Chondrocyte (in vitro differentiated cells): ENCODE results near the gene PIP4K2C. TPM values are rescaled to one million over a fixed set of nuclear protein-coding genes. Genes with fewer than 3 reads are reported as not detected.
A peak's percentile ranks its signal among the peaks of the same experiment; 100 is the strongest.

Source experiments
- DNase-seq: peaks from one replicate; pipeline ENCODE4 v3.0.0; 2021; ENCODE audit warnings: mixed read lengths, low spot score
- H3K27ac Mint-ChIP-seq: one replicate; pipeline ENCODE4 v1.8.0; 2021; ENCODE audit warnings: mild to moderate bottlenecking, moderate library complexity, mixed read lengths; ENCODE audit not compliant: unreplicated experiment
- H3K27me3 Mint-ChIP-seq: 2 replicates; pipeline ENCODE4 v1.8.0; 2021; ENCODE audit warnings: low read depth, mixed read lengths
- H3K36me3 Mint-ChIP-seq: 2 replicates; pipeline ENCODE4 v1.8.0; 2021; ENCODE audit warnings: low read depth, mixed read lengths
- H3K4me1 Mint-ChIP-seq: 2 replicates; pipeline ENCODE4 v1.8.0; 2021; ENCODE audit warnings: low read depth, mild to moderate bottlenecking, mixed read lengths
- H3K4me3 Mint-ChIP-seq: one replicate; pipeline ENCODE4 v1.8.0; 2021; ENCODE audit warnings: mild to moderate bottlenecking, moderate library complexity, mixed read lengths; ENCODE audit not compliant: unreplicated experiment
- H3K9me3 Mint-ChIP-seq: 2 replicates; pipeline ENCODE4 v1.8.0; 2021; ENCODE audit warnings: low read depth, mixed read lengths
- total RNA-seq: library from RNA; stranded (reverse); gene quantifications from 3 replicates; pipeline ENCODE4 v1.2.1, GENCODE V29; 2021
- TF ChIP-seq, protein P1 (sequence below): fragments of 200-600 bp; sonication (generic); IDR thresholded peaks from 2 replicates; pipeline ENCODE4 v1.5.0; 2021; ENCODE audit warnings: antibody characterized with exemption, mild to moderate bottlenecking, moderate library complexity

Gene PIP4K2C
- total RNA-seq, 1 donor from 2014 or later, result 33.1 TPM

DNA sequence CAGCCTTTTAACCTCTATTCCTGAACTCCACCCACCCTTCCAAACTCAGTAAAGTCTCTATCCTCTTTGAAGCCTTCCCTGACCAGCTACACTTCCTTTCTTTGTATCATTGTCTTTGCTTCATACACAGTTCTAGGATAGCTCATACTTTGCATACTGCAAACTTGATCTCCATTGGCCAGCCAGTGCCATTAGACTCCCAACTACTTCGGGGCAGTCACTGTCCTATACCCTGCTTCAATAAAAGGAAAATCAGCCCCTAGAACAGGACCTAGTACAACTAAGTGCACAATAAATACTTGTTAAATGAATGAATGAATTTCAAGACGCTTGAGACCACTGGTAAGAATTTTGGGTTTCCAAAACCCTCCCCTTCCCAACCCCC, 521 bp upstream of the PIP4K2C start:
- peaks cover 26% of the 10 kb centered on the region for H3K4me1 Mint-ChIP-seq
- peaks cover 4% of the 10 kb centered on the region for H3K36me3 Mint-ChIP-seq
- DNase-seq, result no peak
- H3K9me3 Mint-ChIP-seq, result no peaks in the 10 kb centered on the region
- no peak overlapping the region for H3K27ac Mint-ChIP-seq
- peak overlapping the region; percentile 92 for H3K4me3 Mint-ChIP-seq
- no peaks in the 10 kb centered on the region for H3K27me3 Mint-ChIP-seq
- TF ChIP-seq, protein P1, sequence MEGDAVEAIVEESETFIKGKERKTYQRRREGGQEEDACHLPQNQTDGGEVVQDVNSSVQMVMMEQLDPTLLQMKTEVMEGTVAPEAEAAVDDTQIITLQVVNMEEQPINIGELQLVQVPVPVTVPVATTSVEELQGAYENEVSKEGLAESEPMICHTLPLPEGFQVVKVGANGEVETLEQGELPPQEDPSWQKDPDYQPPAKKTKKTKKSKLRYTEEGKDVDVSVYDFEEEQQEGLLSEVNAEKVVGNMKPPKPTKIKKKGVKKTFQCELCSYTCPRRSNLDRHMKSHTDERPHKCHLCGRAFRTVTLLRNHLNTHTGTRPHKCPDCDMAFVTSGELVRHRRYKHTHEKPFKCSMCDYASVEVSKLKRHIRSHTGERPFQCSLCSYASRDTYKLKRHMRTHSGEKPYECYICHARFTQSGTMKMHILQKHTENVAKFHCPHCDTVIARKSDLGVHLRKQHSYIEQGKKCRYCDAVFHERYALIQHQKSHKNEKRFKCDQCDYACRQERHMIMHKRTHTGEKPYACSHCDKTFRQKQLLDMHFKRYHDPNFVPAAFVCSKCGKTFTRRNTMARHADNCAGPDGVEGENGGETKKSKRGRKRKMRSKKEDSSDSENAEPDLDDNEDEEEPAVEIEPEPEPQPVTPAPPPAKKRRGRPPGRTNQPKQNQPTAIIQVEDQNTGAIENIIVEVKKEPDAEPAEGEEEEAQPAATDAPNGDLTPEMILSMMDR, result no peak

DNA sequence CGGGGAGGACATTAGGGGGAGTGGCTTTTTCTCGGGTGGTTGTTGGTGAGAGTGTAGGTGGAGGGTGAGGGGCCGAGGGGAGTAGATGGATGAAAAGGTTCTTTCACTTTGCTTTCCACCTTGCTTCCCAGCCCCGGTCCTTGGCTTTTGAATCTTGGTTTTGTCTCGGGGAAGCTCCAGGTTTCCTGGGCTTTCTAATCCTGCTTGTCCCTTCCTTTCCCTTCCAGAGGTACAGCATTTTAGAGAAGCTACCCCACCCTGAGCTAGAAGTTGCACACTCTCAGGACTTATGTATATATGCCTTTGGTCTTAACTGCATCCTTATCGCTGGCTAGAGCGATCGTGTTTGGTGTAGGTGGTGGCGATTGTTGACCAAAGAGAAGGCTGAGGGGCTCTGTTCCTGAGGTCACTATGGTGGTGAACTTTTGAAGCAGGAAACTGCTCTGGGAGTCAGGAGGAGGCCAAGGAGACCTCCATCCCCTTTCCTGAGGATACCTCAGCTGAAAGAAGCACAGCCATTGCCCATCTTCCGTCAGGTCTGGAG, 862 bp downstream of the PIP4K2C start:
- Mint-ChIP-seq H3K36me3 (peaks cover 11% of the 10 kb centered on the region), H3K9me3 (no peaks in the 10 kb centered on the region), H3K4me1 (peaks cover 26% of the 10 kb centered on the region), H3K27me3 (no peaks in the 10 kb centered on the region), H3K27ac (no peak overlapping the region), H3K4me3 (peak overlapping the region; percentile 92)
- TF ChIP-seq, protein P1, result no peak
- no peak for DNase-seq

DNA sequence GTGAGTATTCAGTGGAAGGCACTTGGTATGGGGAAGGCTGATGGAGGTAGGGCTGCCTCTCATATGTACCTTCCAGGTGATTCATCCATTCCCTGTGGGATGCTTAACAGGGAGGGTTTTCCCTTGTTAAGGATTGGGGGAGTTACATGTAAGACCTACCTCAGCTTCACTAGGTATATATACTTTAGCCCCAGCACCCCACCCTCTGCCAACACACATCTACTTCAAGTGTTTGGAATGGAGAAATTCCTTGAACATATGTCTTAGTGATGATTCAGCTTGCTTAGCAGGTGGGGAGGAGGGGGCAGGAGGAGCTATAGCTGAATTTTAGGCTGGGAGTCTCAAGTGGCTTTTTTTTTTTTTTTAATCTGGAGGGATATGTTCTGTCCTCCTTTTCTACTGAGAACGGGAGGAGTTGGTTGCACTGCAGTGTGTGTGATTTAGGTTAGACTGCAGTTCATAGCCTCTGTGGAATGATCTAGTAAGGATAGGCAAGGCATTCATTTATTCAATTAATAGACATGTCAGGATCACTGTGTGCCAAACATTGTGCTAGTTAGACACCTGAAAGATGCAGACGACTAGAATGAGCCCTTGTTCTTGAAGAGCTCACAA, 1.7 kb downstream of the PIP4K2C start:
- Mint-ChIP-seq H3K4me1 (peaks cover 26% of the 10 kb centered on the region), H3K4me3 (peak overlapping the region; percentile 92), H3K27ac (no peak overlapping the region), H3K27me3 (no peaks in the 10 kb centered on the region), H3K36me3 (peaks cover 16% of the 10 kb centered on the region), H3K9me3 (no peaks in the 10 kb centered on the region)
- TF ChIP-seq, protein P1, result no peak
- no peak for DNase-seq

DNA sequence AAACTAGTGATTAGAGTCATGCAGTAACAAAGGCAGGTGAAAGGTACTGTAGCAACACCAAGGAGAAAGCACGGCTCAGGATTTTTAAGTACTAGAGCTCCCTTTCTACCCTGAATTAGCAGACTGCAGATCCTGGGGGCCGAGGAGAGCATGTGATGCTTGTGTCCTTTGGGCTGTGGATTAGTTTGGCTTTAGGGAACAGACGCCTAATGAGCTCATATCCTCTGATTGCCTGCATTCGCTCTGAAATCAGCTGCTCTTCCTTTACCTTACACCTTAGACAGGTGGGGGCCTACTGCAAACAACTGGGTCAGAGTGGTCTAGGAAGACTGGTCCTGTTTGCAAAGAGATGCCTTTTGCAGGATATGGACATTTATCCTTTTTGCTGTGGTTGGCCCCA, 2.2 kb downstream of the PIP4K2C start:
- DNase-seq, result no peak
- Mint-ChIP-seq H3K36me3 (peaks cover 18% of the 10 kb centered on the region), H3K27ac (no peak overlapping the region), H3K27me3 (no peaks in the 10 kb centered on the region), H3K9me3 (no peaks in the 10 kb centered on the region), H3K4me3 (no peak overlapping the region), H3K4me1 (peaks cover 26% of the 10 kb centered on the region)
- TF ChIP-seq, protein P1, result no peak

DNA sequence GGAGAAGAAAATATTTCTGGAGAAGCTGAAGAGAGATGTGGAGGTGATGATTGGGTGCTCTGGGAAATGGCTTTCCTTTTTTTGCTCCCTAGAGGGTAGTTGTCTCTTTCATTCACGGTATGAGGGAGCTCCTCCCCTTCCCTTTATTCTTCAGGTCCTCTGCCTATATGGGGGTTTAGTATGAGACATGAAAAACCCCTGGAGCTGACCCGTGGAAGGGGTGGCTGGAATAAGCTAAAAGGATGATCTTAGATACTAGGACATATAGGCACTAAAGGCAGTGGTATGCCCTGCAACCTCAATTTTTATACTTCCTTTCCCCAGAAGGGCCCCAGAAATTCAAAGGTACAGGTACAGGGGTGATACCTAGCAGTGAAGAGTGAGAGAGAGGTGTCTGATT, 9.4 kb downstream of the PIP4K2C start:
- TF ChIP-seq, protein P1, result no peak
- peaks cover 35% of the 10 kb centered on the region for H3K36me3 Mint-ChIP-seq
- no peak overlapping the region for H3K27ac Mint-ChIP-seq
- H3K4me1 Mint-ChIP-seq, result peaks cover 17% of the 10 kb centered on the region
- no peaks in the 10 kb centered on the region for H3K9me3 Mint-ChIP-seq
- no peak for DNase-seq
- H3K4me3 Mint-ChIP-seq, result no peak overlapping the region
- H3K27me3 Mint-ChIP-seq, result no peaks in the 10 kb centered on the region
